Gastroesophageal sphincter (tissue), 4 donors: ENCODE results near the gene LHB. TPM values are rescaled to one million over a fixed set of nuclear protein-coding genes. Genes with fewer than 3 reads are reported as not detected.

Source experiments
- ATAC-seq: fragments of 150-250 bp; one replicate; pipeline ENCODE4 v1.9.1; 2016; ENCODE audit warnings: mild to moderate bottlenecking, moderate library complexity
- H3K27ac ChIP-seq, 4 donors: fragments of 200-600 bp; sonication (generic) in 3 of 4; 1 replicate in 3 of 4; 2 replicates in 1 of 4; pipeline ENCODE4 v1.5.1; 2016 to 2019
- H3K27me3 ChIP-seq: fragments of 200-600 bp; sonication (generic); one replicate; pipeline ENCODE4 v1.5.1; 2019
- H3K36me3 ChIP-seq, 2 donors: fragments of 200-600 bp; sonication (generic); one replicate each; pipeline ENCODE4 v1.5.1; 2019; ENCODE audit warnings: control low read depth in 1 of 2
- H3K4me1 ChIP-seq, 3 donors: fragments of 200-600 bp; sonication (generic); 1 replicate in 2 of 3; 2 replicates in 1 of 3; pipeline ENCODE4 v1.5.1; 2016 to 2019; ENCODE audit warnings: control low read depth in 2 of 3
- H3K4me3 ChIP-seq, 2 donors: fragments of 200-600 bp; sonication (generic); one replicate each; pipeline ENCODE4 v1.5.1; 2019; ENCODE audit warnings: mild to moderate bottlenecking in 1 of 2, moderate library complexity in 1 of 2
- H3K9me3 ChIP-seq, 3 donors: fragments of 200-600 bp; sonication (generic); one replicate each; pipeline ENCODE4 v1.5.1; 2017 to 2019; ENCODE audit warnings: control low read depth in 2 of 3
- CTCF ChIP-seq, 4 experiments: fragments of 200-600 bp in 2 of 4; fragments of 450-650 bp in 2 of 4; sonication (generic) in 1 of 4; IDR thresholded peaks; one replicate each; pipeline ENCODE4 v1.5.1; 2017 to 2019; ENCODE audit warnings: antibody characterized with exemption in 4 of 4, mild to moderate bottlenecking in 2 of 4, moderate library complexity in 2 of 4
- EP300 ChIP-seq: sonication (generic); formaldehyde crosslinking; IDR thresholded peaks from one replicate; pipeline ENCODE4 v1.6.1; 2017; ENCODE audit warnings: antibody characterized with exemption, mild to moderate bottlenecking
- POLR2A ChIP-seq, 2 donors: fragments of 450-650 bp; IDR thresholded peaks; one replicate each; pipeline ENCODE4 v1.6.1; 2017; ENCODE audit warnings: antibody characterized with exemption in 2 of 2, mild to moderate bottlenecking in 2 of 2, moderate library complexity in 1 of 2
- POLR2AphosphoS5 ChIP-seq: sonication (generic); formaldehyde crosslinking; IDR thresholded peaks from one replicate; pipeline ENCODE4 v1.6.1; 2017; ENCODE audit warnings: antibody characterized with exemption
- WGBS, 2 donors: methylation state at CpG; one replicate each; pipeline ENCODE4 v1.1.5; 2018; ENCODE audit warnings: low coverage in 1 of 2; 5-methylcytosine and 5-hydroxymethylcytosine counted together
- total RNA-seq, 4 donors: library from RNA; depleted of rRNA; stranded (reverse); fragments of >200 nt; gene quantifications; one replicate each; pipeline ENCODE4 v1.1.0, GENCODE V29; 2016

LHB gene
- total RNA-seq, 4 donors from 2014 or later = not detected

GRCh38 chr19:48989701-48990291 lies 27.1 kb downstream of the LHB start:
- peak overlapping the region in 3 of 4 donors; percentile 43 to 95 (median 46) for H3K27ac ChIP-seq
- H3K4me1 ChIP-seq = peaks cover 0 to 37% (median 28%) of the 10 kb centered on the region in 3 donors
- ATAC-seq = no peak
- H3K27me3 ChIP-seq = no peaks in the 10 kb centered on the region
- H3K4me3 ChIP-seq = no peak overlapping the region
- WGBS, 2 donors = 80 to 87% methylated on average over 6 to 10 of the region's 17 CpGs
- H3K36me3 ChIP-seq = peaks cover 0 to 62% of the 10 kb centered on the region in 2 donors
- H3K9me3 ChIP-seq = no peaks in the 10 kb centered on the region
- no peak for TF ChIP-seq POLR2A (IDR thresholded peaks at IDR 0.05)

GRCh38 chr19:48988860-48989259 lies 28.0 kb downstream of the LHB start:
- Histone ChIP-seq H3K27ac (no peak overlapping the region), H3K36me3 (peaks cover 0 to 71% of the 10 kb centered on the region in 2 donors), H3K27me3 (no peaks in the 10 kb centered on the region), H3K9me3 (no peaks in the 10 kb centered on the region), H3K4me3 (no peak overlapping the region), H3K4me1 (peaks cover 0 to 28% (median 21%) of the 10 kb centered on the region in 3 donors)
- 88 to 100% methylated on average over 2 to 8 of the region's 9 CpGs for WGBS, 2 donors
- TF ChIP-seq EP300 = no peak
- no peak for ATAC-seq

- ATAC-seq = no peak
- TF ChIP-seq EP300 = no peak
- TF ChIP-seq CTCF (IDR thresholded peaks at IDR 0.05) = no peak
- TF ChIP-seq POLR2A (IDR thresholded peaks at IDR 0.05) = no peak
- TF ChIP-seq POLR2AphosphoS5 = no peak
- WGBS, 2 donors = 96 to 100% methylated on average over 3 to 7 of the region's 7 CpGs
- H3K4me1 ChIP-seq = peaks cover 0 to 27% (median 21%) of the 10 kb centered on the region in 3 donors
- no peak overlapping the region for H3K27ac ChIP-seq
- no peak overlapping the region for H3K4me3 ChIP-seq
- H3K36me3 ChIP-seq = peaks cover 0 to 77% of the 10 kb centered on the region in 2 donors
- no peaks in the 10 kb centered on the region for H3K27me3 ChIP-seq
- no peaks in the 10 kb centered on the region for H3K9me3 ChIP-seq
Observed at GRCh38 chr19:48988286-48988685, 28.6 kb downstream of the LHB start.

- H3K4me3 ChIP-seq = no peak overlapping the region
- TF ChIP-seq EP300 (no peak), POLR2A (IDR thresholded peaks at IDR 0.05) (no peak)
- no peaks in the 10 kb centered on the region for H3K9me3 ChIP-seq
- H3K36me3 ChIP-seq = peaks cover 0 to 86% of the 10 kb centered on the region in 2 donors
- H3K27me3 ChIP-seq = no peaks in the 10 kb centered on the region
- H3K27ac ChIP-seq = no peak overlapping the region
- no peak for ATAC-seq
- H3K4me1 ChIP-seq = peaks cover 0 to 27% (median 21%) of the 10 kb centered on the region in 3 donors
- 77 to 96% methylated on average over 3 to 5 of the region's 7 CpGs for WGBS, 2 donors
Observed at GRCh38 chr19:48987323-48987722, 29.6 kb downstream of the LHB start.

- no peaks in the 10 kb centered on the region for H3K9me3 ChIP-seq
- H3K27me3 ChIP-seq = no peaks in the 10 kb centered on the region
- no peak for ATAC-seq
- WGBS, 2 donors = 100% methylated on average over 1 of the region's 3 CpGs
- TF ChIP-seq CTCF (IDR thresholded peaks at IDR 0.05) (no peak), EP300 (no peak), POLR2AphosphoS5 (no peak), POLR2A (IDR thresholded peaks at IDR 0.05) (no peak)
- H3K36me3 ChIP-seq = peaks cover 0 to 97% of the 10 kb centered on the region in 2 donors
- H3K27ac ChIP-seq = peak overlapping the region in 1 of 4 donors; percentile 19
- peaks cover 0 to 17% (median 11%) of the 10 kb centered on the region in 3 donors for H3K4me1 ChIP-seq
- no peak overlapping the region for H3K4me3 ChIP-seq
Observed at GRCh38 chr19:48986211-48986610, 30.7 kb downstream of the LHB start.

- H3K4me1 ChIP-seq = peaks cover 0 to 12% (median 6%) of the 10 kb centered on the region in 3 donors
- no peak overlapping the region for H3K4me3 ChIP-seq
- TF ChIP-seq POLR2A (IDR thresholded peaks at IDR 0.05) (no peak), EP300 (no peak), POLR2AphosphoS5 (no peak)
- peaks cover 0 to 97% of the 10 kb centered on the region in 2 donors for H3K36me3 ChIP-seq
- no peak for ATAC-seq
- 100% methylated on average over 4 of the region's 13 CpGs; no CpG with 5 or more reads in 1 of the 2 donors for WGBS, 2 donors
- H3K27ac ChIP-seq = peak overlapping the region in 1 of 4 donors; percentile 19
- no peaks in the 10 kb centered on the region for H3K9me3 ChIP-seq
- no peaks in the 10 kb centered on the region for H3K27me3 ChIP-seq
Observed at GRCh38 chr19:48985711-48986110, 31.2 kb downstream of the LHB start.

GRCh38 chr19:48982280-48982679 lies 34.6 kb downstream of the LHB start:
- 74% methylated on average over 6 of the region's 9 CpGs; no CpG with 5 or more reads in 1 of the 2 donors for WGBS, 2 donors
- ATAC-seq = no peak
- Histone ChIP-seq H3K9me3 (no peaks in the 10 kb centered on the region), H3K4me3 (no peak overlapping the region), H3K4me1 (peaks cover 0 to 23% (median 4%) of the 10 kb centered on the region in 3 donors), H3K36me3 (peaks cover 0 to 84% of the 10 kb centered on the region in 2 donors), H3K27ac (no peak overlapping the region), H3K27me3 (no peaks in the 10 kb centered on the region)
- no peak for TF ChIP-seq EP300
- no peak for TF ChIP-seq POLR2A (IDR thresholded peaks at IDR 0.05)
- TF ChIP-seq POLR2AphosphoS5 = no peak
- TF ChIP-seq CTCF (IDR thresholded peaks at IDR 0.05) = no peak
